GM12801 (cell line): ENCODE measurements around the gene KIAA0753.

ENCODE experiments used
- CTCF ChIP-seq: IDR thresholded peaks from one replicate; pipeline ENCODE4 v1.5.1; 2011; ENCODE audit warnings: control low read depth; ENCODE audit not compliant: insufficient read length; ENCODE audit errors: extremely low read depth

KIAA0753 gene

DNA sequence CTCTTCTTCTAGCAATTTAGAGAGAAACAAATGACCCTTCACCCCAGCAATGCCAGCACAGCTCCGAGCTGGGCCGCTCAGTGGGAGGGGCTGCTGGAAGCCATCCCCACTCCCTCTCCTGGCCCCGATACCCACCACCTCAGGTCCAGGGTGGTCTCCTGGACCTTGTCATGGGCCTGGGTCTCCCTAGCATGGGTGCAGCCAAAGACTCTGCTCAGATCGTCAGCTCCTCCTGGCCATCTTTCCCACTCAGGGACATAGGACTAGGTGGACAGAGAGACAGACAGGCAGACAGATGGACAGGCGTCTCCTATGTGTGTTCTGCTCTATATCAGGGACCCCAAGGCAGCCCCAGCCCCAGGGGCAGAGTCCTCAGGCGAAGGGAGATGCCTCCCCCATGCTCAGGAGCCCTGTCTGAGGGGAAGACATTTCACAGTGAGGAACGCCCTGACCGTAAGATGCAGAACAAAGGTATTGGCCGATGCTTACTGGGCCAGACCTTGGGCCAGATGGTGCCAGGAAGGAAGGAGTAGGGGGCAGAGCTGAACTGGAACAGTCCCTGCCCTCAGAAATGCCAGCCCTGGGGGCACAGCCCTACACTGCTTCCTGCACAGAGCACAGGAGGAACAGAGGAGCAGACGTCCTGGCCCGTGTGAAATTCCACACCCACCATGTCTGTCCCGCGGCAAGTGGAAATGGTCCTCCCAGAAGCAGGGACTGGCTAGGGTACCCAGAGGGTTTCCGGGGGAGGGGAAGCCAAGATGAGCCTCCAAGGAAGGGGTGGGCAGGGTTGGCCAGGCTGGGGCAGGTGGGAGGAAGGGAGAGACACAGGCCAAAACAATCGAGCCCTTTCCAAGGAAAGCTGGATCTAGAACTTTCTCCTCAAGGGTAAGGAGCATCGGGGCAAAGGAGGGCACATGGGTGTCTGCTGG lies 97.2 kb downstream of the KIAA0753 start:
- TF ChIP-seq CTCF = no peak

GRCh38 chr17:6542577-6542976 lies 97.9 kb downstream of the KIAA0753 start:
- TF ChIP-seq CTCF = no peak

DNA sequence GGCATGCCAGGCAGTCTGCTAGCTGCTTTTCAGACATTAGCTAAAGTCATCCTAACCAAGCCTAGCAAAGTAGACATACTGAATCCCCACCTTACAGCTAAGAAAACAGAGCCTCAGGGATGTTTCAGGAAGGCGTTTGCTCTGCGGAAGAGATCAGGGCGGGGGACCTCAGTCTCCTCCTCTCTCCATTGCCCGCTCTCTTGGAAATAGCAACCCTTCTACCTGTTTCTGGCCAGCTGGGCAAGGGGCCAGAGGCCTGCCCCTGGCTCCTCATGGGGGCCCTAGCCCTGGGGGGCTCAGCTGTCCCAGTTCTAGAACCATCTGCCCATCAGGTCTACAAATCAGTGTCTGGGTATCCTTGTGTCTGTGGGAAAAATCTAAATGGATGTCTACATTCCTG lies 98.6 kb downstream of the KIAA0753 start:
- TF ChIP-seq CTCF = no peak

GRCh38 chr17:6539871-6540270 lies 100.6 kb downstream of the KIAA0753 start:
- TF ChIP-seq CTCF = no peak

GRCh38 chr17:6536566-6537065 lies 103.9 kb downstream of the KIAA0753 start:
- TF ChIP-seq CTCF = no peak

- no peak for TF ChIP-seq CTCF
Observed at GRCh38 chr17:6536053-6536452, 104.5 kb downstream of the KIAA0753 start.

DNA sequence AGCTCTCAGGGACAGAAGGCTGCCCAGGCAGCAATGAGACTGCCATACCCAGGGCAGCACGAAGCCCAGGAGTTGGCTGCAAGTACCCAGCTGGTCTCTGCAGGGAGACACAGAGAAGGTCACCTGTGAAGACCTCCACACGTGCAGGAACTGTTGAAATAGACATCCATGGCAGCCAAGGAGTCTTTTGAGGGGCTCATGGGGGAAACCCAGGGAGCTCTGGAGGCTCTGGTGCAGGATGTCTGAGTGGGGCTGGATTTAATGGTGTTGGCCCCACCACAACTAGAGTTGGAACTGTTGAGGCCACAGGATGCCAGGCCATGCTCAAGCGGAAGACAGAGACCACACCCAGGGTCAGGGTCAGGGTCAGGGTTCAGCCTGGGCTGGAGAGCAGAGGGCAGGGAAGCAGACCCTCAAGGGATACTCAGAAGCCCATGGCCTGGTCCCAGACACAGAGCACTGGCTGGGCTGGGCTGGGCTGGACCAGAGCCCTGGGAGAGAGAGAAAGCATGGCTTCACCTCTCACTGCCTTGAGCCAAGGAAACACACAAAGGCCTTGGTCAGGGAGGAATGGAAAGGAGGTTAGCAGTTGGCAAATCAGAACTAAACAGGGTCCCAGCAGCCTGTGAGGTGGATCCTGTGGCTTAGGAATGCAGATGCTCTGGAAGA lies 105.5 kb downstream of the KIAA0753 start:
- no peak for TF ChIP-seq CTCF
